A549 (cell line): ENCODE data around the gene SLC25A3. TPM values are rescaled to one million over a fixed set of nuclear protein-coding genes. Genes with fewer than 3 reads are reported as not detected.
A peak's percentile ranks its signal among the peaks of the same experiment; 100 is the strongest.

Experiments used
- ATAC-seq, 2 experiments: fragments of 200-7000 bp in 1 of 2; fragments of >200 bp in 1 of 2; cut with Nextera tagmentation in 1 of 2; cut with Tn5 transposase in 1 of 2; 3 replicates each; pipeline versions ENCODE4 v1.8.0 to v1.9.1; 2018 to 2020; ENCODE audit warnings: mild to moderate bottlenecking in 1 of 2, moderate library complexity in 1 of 2
- CTCF ChIA-PET: fragments of 300-600 bp; sonication (Branson Sonifier 250); formaldehyde crosslinking; extraction: SDS; loops from one replicate; lab custom pipeline; 2021; ENCODE audit warnings: antibody characterized with exemption, inconsistent platforms; lab: Yijun Ruan, JAX
- POLR2A ChIA-PET: fragments of 350-600 bp; formaldehyde crosslinking; extraction: SDS; loops from one replicate; lab custom pipeline; 2021; ENCODE audit warnings: antibody characterized with exemption, inconsistent platforms; lab: Yijun Ruan, JAX
- DNase-seq, 2 experiments: peaks; one replicate each; pipeline versions ENCODE4 v3.0.0 to v3.0.0-alpha.2; 2011 to 2016; ENCODE audit warnings: low read depth in 1 of 2, low spot score in 1 of 2
- FAIRE-seq: peaks from 2 replicates; lab custom pipeline; 2011; peaks lifted over from hg19 to GRCh38; lab: Jason Lieb, UNC
- H3K27ac ChIP-seq, 2 experiments: fragments of >200 bp; sonication (Bioruptor Twin); formaldehyde crosslinking; 3 replicates each; pipeline ENCODE4 v1.5.1; 2016 to 2017
- H3K4me1 ChIP-seq: fragments of >200 bp; sonication (Bioruptor Twin); formaldehyde crosslinking; 3 replicates; pipeline ENCODE4 v1.6.1; 2016
- H3K4me2 ChIP-seq: fragments of >200 bp; sonication (Bioruptor Twin); formaldehyde crosslinking; 3 replicates; pipeline ENCODE4 v1.6.1; 2016
- H3K4me3 ChIP-seq: fragments of >200 bp; sonication (Bioruptor Twin); formaldehyde crosslinking; 3 replicates; pipeline ENCODE4 v1.5.1; 2016
- H3K9me3 ChIP-seq: fragments of >200 bp; sonication (Bioruptor Twin); formaldehyde crosslinking; 3 replicates; pipeline ENCODE4 v1.6.1; 2016
- CBX2 ChIP-seq: fragments of 200-600 bp; sonication (generic); IDR thresholded peaks from 2 replicates; pipeline ENCODE4 v1.6.1; 2016; ENCODE audit warnings: low read depth, mild to moderate bottlenecking, borderline replicate concordance
- CBX8 ChIP-seq: fragments of 200-600 bp; sonication (generic); IDR thresholded peaks from 2 replicates; pipeline ENCODE4 v1.6.1; 2016
- CEBPB ChIP-seq, 2 experiments: fragments of >200 bp in 1 of 2; sonication (Bioruptor Twin) in 1 of 2; formaldehyde crosslinking in 1 of 2; IDR thresholded peaks; 2 replicates each; pipeline ENCODE4 v1.6.1; 2012 to 2016
- CTCF ChIP-seq: fragments of >200 bp; sonication (Bioruptor Twin); formaldehyde crosslinking; IDR thresholded peaks from 3 replicates; pipeline ENCODE4 v1.5.1; 2016
- E2F6 ChIP-seq: IDR thresholded peaks from 2 replicates; pipeline ENCODE4 v1.6.1; 2012; ENCODE audit warnings: low read depth, borderline replicate concordance
- FOSB ChIP-seq: fragments of 250-450 bp; sonication (Bioruptor Pico); IDR thresholded peaks from 2 replicates; pipeline ENCODE4 v1.5.0; 2020; ENCODE audit warnings: mild to moderate bottlenecking, moderate library complexity
- HES2 ChIP-seq: fragments of >200 bp; sonication (Bioruptor Twin); formaldehyde crosslinking; IDR thresholded peaks from 2 replicates; pipeline ENCODE4 v1.6.1; 2016
- HEYL ChIP-seq: fragments of 250-450 bp; sonication (Bioruptor Pico); IDR thresholded peaks from 2 replicates; pipeline ENCODE4 v1.8.0; 2021; ENCODE audit warnings: mild to moderate bottlenecking, moderate library complexity
- HOXB13 ChIP-seq: fragments of 250-450 bp; sonication (Bioruptor Pico); IDR thresholded peaks from 2 replicates; pipeline ENCODE4 v1.5.0; 2020; ENCODE audit warnings: low read depth, mild to moderate bottlenecking, moderate library complexity
- HOXB5 ChIP-seq: fragments of 250-450 bp; sonication (Bioruptor Pico); IDR thresholded peaks from 2 replicates; pipeline ENCODE4 v1.5.0; 2020; ENCODE audit warnings: mild to moderate bottlenecking, moderate library complexity
- JUN ChIP-seq, 2 experiments: fragments of >200 bp; sonication (Bioruptor Twin); formaldehyde crosslinking; IDR thresholded peaks; 2 replicates in 1 of 2; 3 replicates in 1 of 2; pipeline ENCODE4 v1.6.1; 2016 to 2017
- KDM1A ChIP-seq: fragments of 200-600 bp; sonication (generic); IDR thresholded peaks from 2 replicates; pipeline ENCODE4 v1.6.1; 2016; ENCODE audit warnings: low read depth, mild to moderate bottlenecking
- MAFK ChIP-seq: fragments of 450-650 bp; IDR thresholded peaks from 2 replicates; pipeline ENCODE4 v1.6.1; 2014; ENCODE audit not compliant: partially characterized antibody
- MAZ ChIP-seq: fragments of 150-350 bp; IDR thresholded peaks from 2 replicates; pipeline ENCODE4 v1.6.1; 2014; ENCODE audit warnings: antibody characterized with exemption, low read depth, low read length, borderline replicate concordance
- MYC ChIP-seq: IDR thresholded peaks from 2 replicates; pipeline ENCODE4 v1.6.1; 2012; ENCODE audit warnings: mild to moderate bottlenecking, inconsistent platforms, low read length, improper control_type of control experiment, borderline replicate concordance
- NPAS2 ChIP-seq: fragments of 250-450 bp; sonication (Bioruptor Pico); IDR thresholded peaks from 2 replicates; pipeline ENCODE4 v1.8.0; 2022; ENCODE audit warnings: mild to moderate bottlenecking, moderate library complexity, borderline replicate concordance
- NR3C1 ChIP-seq: fragments of >200 bp; sonication (Bioruptor Twin); formaldehyde crosslinking; IDR thresholded peaks from 3 replicates; pipeline ENCODE4 v1.6.1; 2017
- PBX3 ChIP-seq: IDR thresholded peaks from 2 replicates; pipeline ENCODE4 v1.6.1; 2012
- PHF8 ChIP-seq: fragments of 200-600 bp; sonication (generic); IDR thresholded peaks from 2 replicates; pipeline ENCODE4 v1.6.1; 2016; ENCODE audit warnings: low read depth, mild to moderate bottlenecking, antibody characterized with exemption, moderate library complexity, borderline replicate concordance
- POLR2A ChIP-seq: IDR thresholded peaks from 2 replicates; pipeline ENCODE4 v1.6.1; 2012; ENCODE audit warnings: mild to moderate bottlenecking, low read length
- RARB ChIP-seq: fragments of 250-450 bp; sonication (Bioruptor Pico); IDR thresholded peaks from 2 replicates; pipeline ENCODE4 v1.8.0; 2021; ENCODE audit warnings: mild to moderate bottlenecking, moderate library complexity
- RCOR1 ChIP-seq: fragments of 150-350 bp; IDR thresholded peaks from 2 replicates; pipeline ENCODE4 v1.6.1; 2014; ENCODE audit warnings: antibody characterized with exemption, low read length, low read depth
- RFX5 ChIP-seq: fragments of 450-650 bp; IDR thresholded peaks from 2 replicates; pipeline ENCODE4 v1.7.1; 2014; ENCODE audit warnings: antibody characterized with exemption, mild to moderate bottlenecking, moderate library complexity
- RNF2 ChIP-seq: fragments of 200-600 bp; sonication (generic); IDR thresholded peaks from 2 replicates; pipeline ENCODE4 v1.6.1; 2016; ENCODE audit warnings: low read depth, mild to moderate bottlenecking, antibody characterized with exemption, moderate library complexity, borderline replicate concordance
- SMC3 ChIP-seq: fragments of >200 bp; sonication (Bioruptor Twin); formaldehyde crosslinking; IDR thresholded peaks from 3 replicates; pipeline ENCODE4 v1.6.1; 2018; ENCODE audit warnings: inconsistent platforms
- USF2 ChIP-seq: fragments of 450-650 bp; IDR thresholded peaks from 2 replicates; pipeline ENCODE4 v1.6.1; 2014; ENCODE audit warnings: antibody characterized with exemption
- ZFP36 ChIP-seq: fragments of 450-650 bp; IDR thresholded peaks from 2 replicates; pipeline ENCODE4 v1.6.1; 2014; ENCODE audit warnings: borderline replicate concordance; ENCODE audit not compliant: partially characterized antibody
- ZSCAN20 ChIP-seq: fragments of 250-450 bp; sonication (Bioruptor Pico); IDR thresholded peaks from 2 replicates; pipeline ENCODE4 v1.8.0; 2022; ENCODE audit warnings: mild to moderate bottlenecking, moderate library complexity
- WGBS: methylation state at CpG from one replicate; pipeline ENCODE4 v1.1.6; 2017; ENCODE audit errors: missing lambda C conversion rate; 5-methylcytosine and 5-hydroxymethylcytosine counted together
- polyA plus RNA-seq, 4 experiments: library from polyadenylated mRNA; depleted of rRNA in 3 of 4; stranded (reverse); fragments of >200 nt; fragmentation: RNase III in 1 of 4; extraction: RNeasy Plus Mini Kit Qiagen cat#74134 plus additional on column Dnase treatment in 1 of 4; gene quantifications; 2 replicates in 3 of 4; 3 replicates in 1 of 4; pipeline ENCODE4 v1.2.3, GENCODE V29; 2011 to 2017
- TF ChIP-seq, protein P1 (sequence below): fragments of 150-350 bp; IDR thresholded peaks from 2 replicates; pipeline ENCODE4 v1.6.1; 2014; ENCODE audit warnings: low read depth, mild to moderate bottlenecking, low read length
- TF ChIP-seq, protein P2 (sequence below): fragments of >200 bp; sonication (Bioruptor Twin); formaldehyde crosslinking; IDR thresholded peaks from 3 replicates; pipeline ENCODE4 v1.6.1; 2016

SLC25A3 gene
- polyA plus RNA-seq, 2 of the 4 experiments (the other 2 are of a cell fraction), result 790 to 1,232 TPM

GRCh38 chr12:98544751-98545150, 48.7 kb upstream of the SLC25A3 start:
- Histone ChIP-seq H3K9me3 (no peaks in the 10 kb centered on the region), H3K4me2 (no peak overlapping the region), H3K4me3 (no peak overlapping the region), H3K27ac (no peak overlapping the region)
- DNase-seq (no peak), ATAC-seq (no peak), FAIRE-seq (no peak)
- POLR2A ChIA-PET, result no interaction called here
- CTCF ChIA-PET, result interaction anchor here (0.8 to 2.3 kb wide), 4 partner anchors 10 to 22 kb away, joined by 3 to 6 read pairs (median 6); no protein-coding TSS in a partner anchor
- WGBS, result 88% methylated on average over 1 of the region's 1 CpG
- TF ChIP-seq KDM1A (no peak), HES2 (no peak), CBX2 (no peak), POLR2A (no peak), CEBPB (IDR thresholded peaks at IDR 0.05) (no peak), NPAS2 (CRISPR knock-in tag) (no peak), RARB (CRISPR knock-in tag) (no peak), HOXB5 (CRISPR knock-in tag) (no peak), MAFK (no peak), HEYL (CRISPR knock-in tag) (no peak), ZSCAN20 (CRISPR knock-in tag) (no peak), PBX3 (no peak), SMC3 (no peak), RNF2 (no peak), CBX8 (no peak), RCOR1 (no peak), JUN (IDR thresholded peaks at IDR 0.05) (no peak), CTCF (no peak)
- TF ChIP-seq, protein P1, sequence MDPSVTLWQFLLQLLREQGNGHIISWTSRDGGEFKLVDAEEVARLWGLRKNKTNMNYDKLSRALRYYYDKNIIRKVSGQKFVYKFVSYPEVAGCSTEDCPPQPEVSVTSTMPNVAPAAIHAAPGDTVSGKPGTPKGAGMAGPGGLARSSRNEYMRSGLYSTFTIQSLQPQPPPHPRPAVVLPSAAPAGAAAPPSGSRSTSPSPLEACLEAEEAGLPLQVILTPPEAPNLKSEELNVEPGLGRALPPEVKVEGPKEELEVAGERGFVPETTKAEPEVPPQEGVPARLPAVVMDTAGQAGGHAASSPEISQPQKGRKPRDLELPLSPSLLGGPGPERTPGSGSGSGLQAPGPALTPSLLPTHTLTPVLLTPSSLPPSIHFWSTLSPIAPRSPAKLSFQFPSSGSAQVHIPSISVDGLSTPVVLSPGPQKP, result no peak
- TF ChIP-seq, protein P2, sequence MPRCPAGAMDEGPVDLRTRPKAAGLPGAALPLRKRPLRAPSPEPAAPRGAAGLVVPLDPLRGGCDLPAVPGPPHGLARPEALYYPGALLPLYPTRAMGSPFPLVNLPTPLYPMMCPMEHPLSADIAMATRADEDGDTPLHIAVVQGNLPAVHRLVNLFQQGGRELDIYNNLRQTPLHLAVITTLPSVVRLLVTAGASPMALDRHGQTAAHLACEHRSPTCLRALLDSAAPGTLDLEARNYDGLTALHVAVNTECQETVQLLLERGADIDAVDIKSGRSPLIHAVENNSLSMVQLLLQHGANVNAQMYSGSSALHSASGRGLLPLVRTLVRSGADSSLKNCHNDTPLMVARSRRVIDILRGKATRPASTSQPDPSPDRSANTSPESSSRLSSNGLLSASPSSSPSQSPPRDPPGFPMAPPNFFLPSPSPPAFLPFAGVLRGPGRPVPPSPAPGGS, result no peak
- TF ChIP-seq, all 56 proteins: peak for 0
- H3K4me1 ChIP-seq, result no peaks in the 10 kb centered on the region

DNA sequence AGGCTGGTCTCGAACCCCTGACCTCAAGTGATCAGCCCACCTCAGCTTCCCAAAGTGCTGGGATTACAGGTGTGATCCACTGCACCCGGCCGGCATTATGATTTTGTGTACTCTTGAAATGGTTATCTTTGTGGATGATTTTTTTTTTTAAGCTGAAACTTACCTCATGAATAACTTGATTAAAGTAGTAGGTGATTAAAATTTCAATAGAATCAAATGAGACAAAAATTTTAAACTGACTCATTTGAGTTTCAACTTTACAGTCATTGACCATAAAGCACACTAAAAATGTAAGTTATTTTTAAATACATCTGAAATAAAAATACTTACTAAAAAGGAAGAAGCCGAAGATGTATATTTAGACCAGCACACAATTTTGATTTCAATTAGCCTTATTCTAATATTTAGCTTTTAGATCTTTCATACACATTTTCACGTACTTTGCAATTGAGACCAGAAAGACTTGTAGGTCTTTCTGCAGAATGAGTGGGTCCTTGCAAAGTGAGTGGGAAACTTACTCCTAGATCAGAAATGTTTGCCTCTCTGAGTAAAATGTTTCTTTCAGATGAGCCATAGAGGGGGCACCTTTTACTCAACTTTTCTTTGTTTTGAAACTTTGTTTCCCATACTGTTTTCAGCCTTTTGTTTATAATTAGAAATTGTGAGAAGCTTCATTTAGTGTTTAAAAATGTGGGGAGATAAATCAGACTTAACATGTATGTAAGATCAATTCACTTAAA, 43.9 kb upstream of the SLC25A3 start:
- H3K4me3 ChIP-seq, result no peak overlapping the region
- H3K4me1 ChIP-seq, result no peaks in the 10 kb centered on the region
- ChIA-PET POLR2A (interaction anchor here (0.7 kb wide), 1 partner anchor 44 kb away, joined by 3 read pairs; the partner anchor contains the start of gene SLC25A3), CTCF (interaction anchor here (0.6 to 2.1 kb wide), 2 partner anchors 17 to 73 kb away, joined by 3 to 7 read pairs; no protein-coding TSS in a partner anchor)
- FAIRE-seq (peak; percentile 32), DNase-seq (no peak), ATAC-seq (no peak)
- no peaks in the 10 kb centered on the region for H3K9me3 ChIP-seq
- no peak overlapping the region for H3K4me2 ChIP-seq
- H3K27ac ChIP-seq, result no peak overlapping the region
- 90% methylated on average over 5 of the region's 5 CpGs for WGBS
- TF ChIP-seq NR3C1 (no peak), RFX5 (no peak), HOXB13 (CRISPR knock-in tag) (no peak), CBX8 (no peak), FOSB (CRISPR knock-in tag) (no peak), MYC (no peak), NPAS2 (CRISPR knock-in tag) (no peak), PHF8 (no peak), HEYL (CRISPR knock-in tag) (no peak), ZSCAN20 (CRISPR knock-in tag) (no peak), RARB (CRISPR knock-in tag) (no peak), RNF2 (no peak), USF2 (no peak), ZFP36 (no peak), MAZ (no peak), E2F6 (no peak)
